Bronchial epithelial cell (primary cell): Measurements from ENCODE around the gene UROS. TPM values are rescaled to one million over a fixed set of nuclear protein-coding genes. Genes with fewer than 3 reads are reported as not detected.

Experiments used
- DNase-seq: peaks from one replicate; pipeline ENCODE4 v3.0.0-alpha.2; 2010; ENCODE audit warnings: low read depth
- FAIRE-seq: peaks from 2 replicates; lab custom pipeline; 2011; peaks lifted over from hg19 to GRCh38; lab: Jason Lieb, UNC
- H3K27me3 ChIP-seq: 2 replicates; pipeline ENCODE4 v1.5.1; 2011; ENCODE audit warnings: low read length; ENCODE audit not compliant: control insufficient read depth, insufficient read depth
- H3K36me3 ChIP-seq: 2 replicates; pipeline ENCODE4 v1.5.1; 2011; ENCODE audit warnings: low read length; ENCODE audit not compliant: control insufficient read depth, insufficient read depth
- H3K4me3 ChIP-seq: 2 replicates; pipeline ENCODE4 v1.5.1; 2011; ENCODE audit warnings: mild to moderate bottlenecking, low read depth, low read length, control low read depth
- total RNA-seq: library from RNA; depleted of rRNA; stranded (reverse); fragments of >200 nt; gene quantifications from 2 replicates; pipeline ENCODE4 v1.2.1, GENCODE V29; 2014
- TF ChIP-seq, protein P1 (sequence below): IDR thresholded peaks from 2 replicates; pipeline ENCODE4 v1.5.1; 2011; ENCODE audit warnings: mild to moderate bottlenecking, moderate library complexity, low read length, control low read depth, inconsistent platforms; ENCODE audit not compliant: insufficient read depth, severe bottlenecking

The UROS gene
- total RNA-seq, 1 donor from 2014 or later, result 17.4 TPM

DNA sequence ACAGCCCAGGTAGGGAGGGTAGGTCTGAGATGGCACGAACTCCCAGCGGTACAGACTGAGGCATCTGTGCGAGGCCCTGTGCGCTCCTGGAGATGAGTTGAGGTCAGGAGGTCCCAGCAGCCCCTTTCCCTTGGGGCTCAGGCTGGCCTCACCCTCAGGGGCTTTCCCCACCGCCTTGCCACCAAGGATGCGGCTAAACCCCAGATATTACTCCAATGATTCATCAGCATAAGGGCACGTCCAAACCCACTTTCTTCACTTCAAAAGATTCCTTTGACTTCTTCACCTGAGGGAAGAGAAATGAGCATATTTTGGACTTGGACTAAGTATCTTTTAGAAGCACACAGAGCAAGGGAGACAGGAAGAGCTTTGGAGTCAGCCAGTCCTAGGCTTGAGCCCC lies 20.3 kb downstream of the UROS start:
- TF ChIP-seq, protein P1, sequence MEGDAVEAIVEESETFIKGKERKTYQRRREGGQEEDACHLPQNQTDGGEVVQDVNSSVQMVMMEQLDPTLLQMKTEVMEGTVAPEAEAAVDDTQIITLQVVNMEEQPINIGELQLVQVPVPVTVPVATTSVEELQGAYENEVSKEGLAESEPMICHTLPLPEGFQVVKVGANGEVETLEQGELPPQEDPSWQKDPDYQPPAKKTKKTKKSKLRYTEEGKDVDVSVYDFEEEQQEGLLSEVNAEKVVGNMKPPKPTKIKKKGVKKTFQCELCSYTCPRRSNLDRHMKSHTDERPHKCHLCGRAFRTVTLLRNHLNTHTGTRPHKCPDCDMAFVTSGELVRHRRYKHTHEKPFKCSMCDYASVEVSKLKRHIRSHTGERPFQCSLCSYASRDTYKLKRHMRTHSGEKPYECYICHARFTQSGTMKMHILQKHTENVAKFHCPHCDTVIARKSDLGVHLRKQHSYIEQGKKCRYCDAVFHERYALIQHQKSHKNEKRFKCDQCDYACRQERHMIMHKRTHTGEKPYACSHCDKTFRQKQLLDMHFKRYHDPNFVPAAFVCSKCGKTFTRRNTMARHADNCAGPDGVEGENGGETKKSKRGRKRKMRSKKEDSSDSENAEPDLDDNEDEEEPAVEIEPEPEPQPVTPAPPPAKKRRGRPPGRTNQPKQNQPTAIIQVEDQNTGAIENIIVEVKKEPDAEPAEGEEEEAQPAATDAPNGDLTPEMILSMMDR, result no peak
- no peaks in the 10 kb centered on the region for H3K27me3 ChIP-seq
- H3K4me3 ChIP-seq, result no peak overlapping the region
- H3K36me3 ChIP-seq, result peaks cover 14% of the 10 kb centered on the region
- DNase-seq (peak; percentile 8), FAIRE-seq (no peak)

DNA sequence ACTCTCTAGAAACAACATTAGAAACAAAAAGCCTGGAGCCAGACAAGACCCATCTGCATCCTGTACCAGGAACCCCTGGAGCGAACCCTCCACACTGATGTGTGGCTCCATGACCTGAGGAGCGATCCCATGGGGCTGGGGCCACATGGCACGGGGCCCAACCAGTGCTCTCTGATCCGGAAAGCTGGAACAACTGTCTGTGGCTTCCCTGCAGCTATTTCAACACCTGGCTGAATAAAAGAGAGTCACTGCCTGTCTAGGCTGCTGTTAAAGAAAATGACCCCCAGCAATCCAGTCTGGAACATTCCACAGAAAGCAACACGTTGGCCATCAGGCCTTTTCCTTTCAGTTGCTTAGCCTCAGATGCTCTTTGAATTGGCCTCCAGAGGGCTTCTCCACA lies 20.9 kb downstream of the UROS start:
- TF ChIP-seq, protein P1, result no peak
- Histone ChIP-seq H3K27me3 (no peaks in the 10 kb centered on the region), H3K36me3 (peaks cover 12% of the 10 kb centered on the region), H3K4me3 (no peak overlapping the region)
- DNase-seq (no peak), FAIRE-seq (no peak)

DNA sequence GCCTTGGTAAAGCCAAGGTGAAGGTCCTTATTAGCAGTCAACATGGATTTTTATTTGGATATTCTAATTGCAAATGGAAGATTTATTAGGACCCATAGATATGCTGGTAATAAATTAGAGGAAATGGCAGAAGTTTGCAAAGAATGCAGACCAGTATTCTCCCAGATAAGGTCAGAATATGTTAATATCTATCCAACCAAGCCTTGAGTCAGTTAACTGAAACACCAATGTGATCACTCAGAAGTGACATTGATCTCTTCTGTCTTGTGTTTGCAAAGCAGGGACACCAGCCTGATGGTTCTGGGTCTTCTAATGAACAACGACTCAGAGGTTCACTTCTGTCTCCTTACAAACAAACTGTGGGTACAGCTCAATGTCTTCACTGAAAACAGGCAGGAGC lies 21.5 kb downstream of the UROS start:
- no peak for FAIRE-seq
- Histone ChIP-seq H3K36me3 (peaks cover 11% of the 10 kb centered on the region), H3K27me3 (no peaks in the 10 kb centered on the region), H3K4me3 (no peak overlapping the region)
- TF ChIP-seq, protein P1, result no peak
- no peak for DNase-seq

DNA sequence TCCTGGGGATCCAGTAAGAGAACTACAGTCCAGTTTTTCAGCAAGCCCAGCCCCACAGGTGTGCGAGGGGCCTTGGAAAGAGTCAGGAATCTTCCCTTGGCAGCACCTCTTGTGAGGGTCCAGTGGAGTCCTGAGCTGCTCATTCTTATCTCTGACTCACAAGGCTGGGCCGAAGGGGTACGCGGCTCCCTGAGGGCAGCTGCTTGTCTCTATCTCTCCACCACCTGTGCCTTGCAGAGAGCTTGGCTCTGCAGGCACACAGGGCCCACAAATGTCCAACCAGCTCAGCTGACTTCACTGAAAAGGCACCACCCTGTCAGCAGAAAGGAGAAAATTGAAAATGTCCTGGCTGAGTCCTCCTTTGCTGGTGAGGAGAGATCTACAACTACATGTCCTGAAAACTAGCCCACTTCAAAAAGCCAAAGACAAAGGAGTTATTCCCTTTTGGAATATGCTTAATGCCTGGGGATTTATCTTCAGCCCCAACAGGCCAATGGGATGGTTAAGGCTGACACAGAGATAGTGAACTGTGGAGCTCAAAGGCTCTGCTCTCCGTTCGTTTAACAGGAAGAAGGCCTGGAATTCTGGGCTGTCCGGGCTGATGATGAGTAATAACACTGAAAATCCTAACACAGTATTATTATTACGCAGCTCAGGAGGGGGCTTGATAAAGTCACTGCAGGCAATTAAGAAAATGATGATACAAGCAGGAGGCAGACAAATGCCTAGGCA lies 23.4 kb downstream of the UROS start:
- Histone ChIP-seq H3K27me3 (no peaks in the 10 kb centered on the region), H3K4me3 (no peak overlapping the region), H3K36me3 (peaks cover 3% of the 10 kb centered on the region)
- FAIRE-seq, result no peak
- no peak for DNase-seq
- TF ChIP-seq, protein P1, result no peak

DNA sequence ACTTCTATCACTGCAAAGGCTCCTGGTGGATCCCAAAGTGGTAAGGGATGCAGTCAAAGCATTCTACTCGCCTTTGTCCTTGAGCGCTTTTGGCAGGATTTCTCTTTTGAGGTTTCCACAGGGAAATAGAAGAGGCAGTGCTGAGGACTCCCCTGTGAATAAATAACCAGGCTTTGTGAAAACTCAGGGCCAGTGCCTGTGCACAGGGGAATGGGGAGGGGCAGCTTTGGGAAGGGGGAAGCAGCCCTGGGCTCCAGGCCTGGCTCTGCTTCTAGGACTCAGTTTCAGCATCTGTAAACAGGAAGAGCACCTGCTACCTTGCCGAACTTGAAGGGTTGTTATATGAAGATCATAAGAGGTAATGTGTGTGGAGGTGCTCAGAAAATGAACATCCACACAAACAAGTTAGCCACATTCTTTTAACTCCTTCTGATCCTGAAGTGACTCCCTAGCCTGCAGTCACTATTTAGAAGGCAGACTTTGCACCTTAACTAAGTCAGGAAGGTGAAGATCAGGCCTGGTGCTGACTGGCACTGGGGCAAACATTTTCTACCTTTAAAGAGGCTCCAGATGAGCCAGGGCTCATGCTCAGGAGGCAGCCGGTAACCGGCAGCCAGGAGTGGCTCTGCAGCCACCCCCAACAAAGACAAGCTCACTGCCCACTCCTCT lies 24.9 kb downstream of the UROS start:
- DNase-seq, result no peak
- TF ChIP-seq, protein P1, result no peak
- Histone ChIP-seq H3K4me3 (no peak overlapping the region), H3K27me3 (no peaks in the 10 kb centered on the region), H3K36me3 (peaks cover 6% of the 10 kb centered on the region)
- no peak for FAIRE-seq
